GM18505 (cell line): ENCODE measurements around the gene SEMA3E.

Source experiments
- ATAC-seq: cut with Tn5 transposase; IDR thresholded peaks from one replicate; pipeline ENCODE4 v1.9.1; 2021; ENCODE audit not compliant: unreplicated experiment
- POLR2A ChIP-seq: IDR thresholded peaks from 4 replicates; pipeline ENCODE4 v1.6.1; 2011; ENCODE audit warnings: borderline replicate concordance; ENCODE audit not compliant: insufficient read depth, insufficient read length; ENCODE audit errors: extremely low read depth

Gene SEMA3E

DNA sequence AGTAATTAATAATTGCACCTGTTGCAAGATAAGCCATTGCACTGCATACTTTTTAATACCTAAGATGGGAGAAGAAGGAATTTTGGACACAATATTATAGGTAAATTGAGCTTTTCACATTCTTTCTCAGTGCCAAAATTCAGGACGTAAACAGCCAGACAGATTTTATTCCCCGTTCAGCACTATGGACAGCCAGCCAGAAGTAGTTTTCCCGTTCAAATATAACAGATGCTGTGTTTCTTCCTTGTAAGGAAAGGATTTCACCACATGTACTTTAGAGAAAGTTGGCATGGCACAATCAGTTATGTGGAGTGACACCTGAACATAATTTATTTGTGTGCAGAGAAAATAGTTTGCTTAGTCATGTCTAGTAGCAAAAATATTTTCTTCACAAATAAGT, 34.8 kb downstream of the SEMA3E start:
- no peak for TF ChIP-seq POLR2A
- no peak for ATAC-seq

- ATAC-seq: no peak
- no peak for TF ChIP-seq POLR2A
Observed at GRCh38 chr7:83613232-83613631, 35.7 kb downstream of the SEMA3E start.

- TF ChIP-seq POLR2A: no peak
- no peak for ATAC-seq
Observed at GRCh38 chr7:83611776-83612175, 37.2 kb downstream of the SEMA3E start.

- TF ChIP-seq POLR2A: no peak
- ATAC-seq: no peak
Observed at GRCh38 chr7:83610649-83611304, 38.2 kb downstream of the SEMA3E start.

- TF ChIP-seq POLR2A: no peak
- no peak for ATAC-seq
Observed at GRCh38 chr7:83608716-83609115, 40.2 kb downstream of the SEMA3E start.

GRCh38 chr7:83603649-83604048, 45.3 kb downstream of the SEMA3E start:
- no peak for TF ChIP-seq POLR2A
- no peak for ATAC-seq

- TF ChIP-seq POLR2A: no peak
- ATAC-seq: no peak
Observed at GRCh38 chr7:83599131-83599530, 49.8 kb downstream of the SEMA3E start.

DNA sequence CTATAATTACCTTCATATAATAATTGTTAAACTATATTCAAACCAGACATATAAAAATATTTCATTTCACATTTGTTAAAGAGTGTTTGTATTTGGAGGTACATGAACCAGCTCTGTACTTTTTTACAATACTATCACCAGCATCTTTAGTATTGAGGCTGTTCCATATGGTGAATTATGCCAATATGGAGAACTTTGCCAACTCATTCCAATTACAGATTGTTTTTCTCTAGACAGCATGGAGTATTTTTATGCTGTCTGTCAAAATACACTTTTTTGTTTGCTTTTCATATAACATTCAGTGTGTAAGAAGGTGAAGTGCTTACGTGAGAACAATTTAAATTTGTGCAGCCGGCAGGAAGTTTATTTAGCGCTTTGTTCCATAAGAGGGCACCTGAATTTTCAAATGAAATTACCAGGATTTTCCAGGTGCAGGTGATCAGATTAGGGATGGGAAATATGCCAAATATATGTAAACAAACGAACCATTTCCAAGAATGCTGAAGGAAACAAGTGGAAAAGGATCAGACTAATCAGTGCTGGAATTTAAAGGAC, 54.9 kb downstream of the SEMA3E start:
- no peak for TF ChIP-seq POLR2A
- no peak for ATAC-seq

DNA sequence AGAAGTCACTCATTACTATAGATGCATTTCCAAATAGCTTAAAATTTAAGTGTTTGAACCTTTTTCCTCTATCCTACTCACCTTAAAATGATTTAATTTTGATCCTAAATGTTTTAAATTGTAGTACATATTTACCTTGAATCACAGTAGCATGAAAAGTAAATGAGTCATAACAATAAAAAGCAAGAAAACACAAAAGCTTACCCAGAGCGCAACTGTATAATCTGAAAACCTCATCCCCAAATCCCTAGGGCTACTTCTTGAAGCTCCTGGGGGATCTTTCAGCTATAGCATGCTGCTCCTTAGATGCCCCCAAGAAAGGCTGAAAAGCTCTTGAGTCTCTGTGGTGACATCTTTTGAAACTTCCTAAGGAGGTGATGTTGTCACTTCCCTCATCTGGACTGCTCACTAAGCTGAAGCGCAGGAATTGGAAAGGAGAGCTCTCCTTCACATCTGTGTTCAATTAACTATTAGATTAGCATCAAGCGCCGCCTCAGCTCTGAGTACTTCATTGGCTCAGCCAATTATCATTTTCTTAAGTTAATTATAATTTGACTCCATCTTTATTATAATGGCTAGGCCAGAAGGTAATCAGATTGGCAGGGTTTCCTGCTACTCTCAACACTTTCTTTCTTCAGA, 60.2 kb downstream of the SEMA3E start:
- no peak for ATAC-seq

DNA sequence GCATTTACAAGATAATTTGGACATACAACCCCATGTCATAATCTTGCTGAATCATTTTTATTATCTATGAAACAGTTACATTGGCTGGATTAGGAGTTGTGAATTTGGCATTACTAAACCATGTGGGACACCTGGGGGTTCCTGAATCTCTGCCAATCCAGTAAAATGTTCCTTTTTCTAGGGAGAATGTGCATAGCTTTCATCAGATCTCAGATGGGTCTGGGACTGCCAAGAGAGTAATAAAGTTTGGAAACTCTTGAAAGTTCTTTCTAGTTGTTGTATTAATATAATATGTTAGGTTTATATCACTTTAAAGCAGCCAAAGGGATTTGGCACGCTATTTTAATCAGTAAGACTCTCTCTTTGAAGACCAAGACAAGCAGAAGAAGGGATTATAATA, 62.7 kb downstream of the SEMA3E start:
- TF ChIP-seq POLR2A: no peak
- ATAC-seq: no peak

More for the DNA sequence above, 60.2 kb downstream of the SEMA3E start:
- TF ChIP-seq POLR2A: no peak

DNA sequence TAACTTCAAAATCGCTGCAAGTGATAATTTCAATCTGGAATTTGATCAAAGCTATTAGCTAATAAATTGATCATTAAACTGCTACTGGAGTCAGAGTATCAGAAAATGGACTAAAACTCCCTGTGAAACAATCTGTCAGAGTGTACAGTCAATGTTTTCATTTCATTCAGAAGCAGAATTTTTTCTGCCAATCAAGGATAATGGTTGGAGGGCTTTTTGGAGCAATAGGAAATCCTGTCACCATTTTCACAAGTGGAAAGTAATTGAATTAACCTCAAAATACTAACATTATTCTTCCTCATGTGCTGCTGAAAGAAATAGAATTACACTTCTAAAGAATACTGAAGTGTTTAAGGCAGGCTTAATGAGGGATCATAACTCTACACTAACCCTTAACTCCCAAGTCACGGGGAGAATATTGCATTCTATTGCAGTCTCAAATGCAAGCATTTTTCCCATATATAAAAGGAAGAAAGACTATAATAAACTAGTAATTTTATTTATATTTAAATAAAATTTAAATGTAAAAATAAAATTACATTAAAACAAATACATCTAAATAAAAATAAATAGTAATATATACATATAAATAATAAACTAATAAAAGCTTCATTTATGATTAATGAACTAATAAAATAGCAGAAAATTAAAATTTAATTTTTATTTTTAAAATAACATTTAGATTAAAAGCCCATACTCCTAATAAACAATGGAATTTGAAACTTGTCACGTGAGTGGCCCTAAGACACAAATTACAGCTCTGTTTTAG, 67.1 kb downstream of the SEMA3E start:
- no peak for TF ChIP-seq POLR2A
- ATAC-seq: no peak

DNA sequence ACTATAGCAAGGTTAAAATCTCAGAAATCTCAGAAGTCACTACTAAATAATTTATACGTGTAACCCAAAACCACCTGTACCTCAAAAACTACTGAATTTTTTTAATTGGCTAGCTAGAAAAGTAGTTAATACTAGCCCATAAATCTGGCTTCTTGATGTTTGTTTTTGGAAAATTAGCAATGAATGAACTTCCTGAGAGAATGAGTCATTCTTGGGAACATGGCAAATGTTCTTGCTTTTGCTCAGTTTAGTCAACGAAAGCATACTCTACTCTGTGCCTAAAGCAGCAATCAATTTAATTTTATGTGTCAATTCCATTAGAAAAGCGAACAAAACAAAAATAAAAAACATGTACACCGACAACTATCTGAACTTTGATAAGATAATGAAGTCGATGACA, 69.2 kb downstream of the SEMA3E start:
- ATAC-seq: no peak
- no peak for TF ChIP-seq POLR2A

GRCh38 chr7:83575436-83575835, 73.5 kb downstream of the SEMA3E start:
- no peak for TF ChIP-seq POLR2A
- ATAC-seq: no peak
